Measurements from ENCODE around the gene CFAP99. TPM values are rescaled to one million over a fixed set of nuclear protein-coding genes. Genes with fewer than 3 reads are reported as not detected.
A peak's percentile ranks its signal among the peaks of the same experiment; 100 is the strongest.

CFAP99 gene
- total RNA-seq, 4 donors from 2014 or later: not detected

DNA sequence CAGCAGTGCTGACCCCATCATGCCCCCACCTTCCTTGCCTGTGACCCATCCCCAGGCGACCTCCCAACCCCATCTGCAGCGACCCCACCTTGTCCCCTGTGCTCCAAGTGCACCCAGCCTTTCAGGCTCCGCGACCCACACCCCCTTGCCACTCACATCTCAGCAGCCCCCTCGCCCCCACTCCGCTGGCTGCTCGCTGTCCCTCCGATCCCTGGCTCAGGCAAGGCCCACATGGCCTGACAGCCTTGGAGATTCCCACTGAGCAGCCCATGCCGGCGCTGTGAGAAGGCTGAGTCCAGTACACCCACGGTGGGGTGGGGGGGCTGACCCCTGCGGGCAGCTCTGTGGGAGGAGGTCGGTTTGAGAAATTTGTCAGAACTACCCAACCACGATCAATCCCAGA lies 9.4 kb upstream of the CFAP99 start:
- Histone ChIP-seq H3K36me3 (no peaks in the 10 kb centered on the region), H3K27ac (no peak overlapping the region), H3K27me3 (no peaks in the 10 kb centered on the region), H3K4me1 (peaks cover 18 to 30% of the 10 kb centered on the region in 2 donors), H3K4me3 (no peak overlapping the region), H3K9me3 (no peaks in the 10 kb centered on the region)
- no peak for ATAC-seq
- TF ChIP-seq POLR2A (IDR thresholded peaks at IDR 0.05) (no peak), CTCF (IDR thresholded peaks at IDR 0.05 in 4 of 5, conservative IDR thresholded peaks at IDR 0.05 in 1 of 5) (no peak)
- intact Hi-C loops (cut with DNase I; ENCODE audit: low total_unique reads): no loop called here
- in situ Hi-C loops (cut with MboI; ENCODE audit: low sequenced_read_pairs in 4 of 4): loop anchor here in 2 of 4 donors (25.0 kb wide), 1 partner anchor 172 kb away; the partner anchor contains the start of genes HAUS3 (in 2 of the 2) and POLN (in 2 of the 2)
- no peak for DNase-seq

- ATAC-seq (no peak), DNase-seq (no peak)
- intact Hi-C loops (cut with DNase I; ENCODE audit: low total_unique reads) (loop anchor here (1.0 to 10.0 kb wide), 2 partner anchors 177 to 687 kb away; partner anchors contain the start of genes TACC3 and TMEM129), in situ Hi-C loops (cut with MboI; ENCODE audit: low sequenced_read_pairs in 4 of 4) (loop anchor here in 2 of 4 donors (25.0 kb wide), 1 partner anchor 175 kb away; the partner anchor contains the start of genes HAUS3 (in 2 of the 2) and POLN (in 2 of the 2))
- H3K27me3 ChIP-seq: peaks cover 0 to 7% (median 0%) of the 10 kb centered on the region in 3 donors
- H3K36me3 ChIP-seq: no peaks in the 10 kb centered on the region
- H3K4me3 ChIP-seq: no peak overlapping the region
- peaks cover 23 to 34% of the 10 kb centered on the region in 2 donors for H3K4me1 ChIP-seq
- no peak overlapping the region for H3K27ac ChIP-seq
- no peaks in the 10 kb centered on the region for H3K9me3 ChIP-seq
- TF ChIP-seq POLR2A (IDR thresholded peaks at IDR 0.05): no peak
- TF ChIP-seq CTCF (IDR thresholded peaks at IDR 0.05 in 4 of 5, conservative IDR thresholded peaks at IDR 0.05 in 1 of 5): no peak
Measured at GRCh38 chr4:2411786-2412510, 6.8 kb upstream of the CFAP99 start.

DNA sequence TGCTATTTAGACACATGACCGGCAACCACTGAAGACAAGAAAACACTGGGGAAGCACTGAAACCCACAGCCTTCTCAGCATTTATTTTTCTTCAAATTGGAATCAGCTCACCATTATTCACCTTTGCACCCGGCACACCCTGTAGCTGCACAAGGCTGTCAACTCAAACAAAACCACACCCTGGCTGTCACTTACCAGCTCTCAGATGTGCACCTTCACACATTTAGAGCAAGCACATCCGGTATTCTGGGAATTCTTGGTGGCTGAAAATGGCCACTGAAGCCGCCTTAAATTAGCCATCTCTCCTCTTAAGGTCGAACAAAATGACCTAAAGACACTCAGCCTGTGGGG lies 6.2 kb upstream of the CFAP99 start:
- H3K36me3 ChIP-seq: no peaks in the 10 kb centered on the region
- in situ Hi-C loops (cut with MboI; ENCODE audit: low sequenced_read_pairs in 4 of 4): loop anchor here in 2 of 4 donors (25.0 kb wide), 1 partner anchor 175 kb away; the partner anchor contains the start of genes HAUS3 (in 2 of the 2) and POLN (in 2 of the 2)
- peaks cover 23 to 36% of the 10 kb centered on the region in 2 donors for H3K4me1 ChIP-seq
- DNase-seq (no peak), ATAC-seq (no peak)
- H3K27me3 ChIP-seq: peaks cover 0 to 9% (median 0%) of the 10 kb centered on the region in 3 donors
- TF ChIP-seq POLR2A (IDR thresholded peaks at IDR 0.05) (no peak), CTCF (IDR thresholded peaks at IDR 0.05 in 4 of 5, conservative IDR thresholded peaks at IDR 0.05 in 1 of 5) (no peak)
- intact Hi-C loops (cut with DNase I; ENCODE audit: low total_unique reads): loop anchor here (1.0 to 10.0 kb wide), 2 partner anchors 177 to 688 kb away; partner anchors contain the start of genes TACC3 and TMEM129
- H3K27ac ChIP-seq: peak overlapping the region in 3 of 4 donors; percentile 54 to 73 (median 63)
- peak overlapping the region in 2 of 4 donors; percentile 17 to 34 for H3K4me3 ChIP-seq
- no peaks in the 10 kb centered on the region for H3K9me3 ChIP-seq

GRCh38 chr4:2412885-2413716 lies 5.7 kb upstream of the CFAP99 start:
- peak overlapping the region; percentile 54 to 73 (median 61) for H3K27ac ChIP-seq
- peaks cover 26 to 42% of the 10 kb centered on the region in 2 donors for H3K4me1 ChIP-seq
- intact Hi-C loops (cut with DNase I; ENCODE audit: low total_unique reads): loop anchor here (1.0 to 10.0 kb wide), 3 partner anchors 49 to 688 kb away; partner anchors contain the start of genes TACC3 and TMEM129
- H3K27me3 ChIP-seq: peaks cover 0 to 15% (median 0%) of the 10 kb centered on the region in 3 donors
- TF ChIP-seq CTCF (IDR thresholded peaks at IDR 0.05 in 4 of 5, conservative IDR thresholded peaks at IDR 0.05 in 1 of 5): peak; percentile 9 to 64 (median 49)
- TF ChIP-seq POLR2A (IDR thresholded peaks at IDR 0.05): peak in 1 of 2 donors; percentile 6
- no peaks in the 10 kb centered on the region for H3K36me3 ChIP-seq
- no peaks in the 10 kb centered on the region for H3K9me3 ChIP-seq
- in situ Hi-C loops (cut with MboI; ENCODE audit: low sequenced_read_pairs in 4 of 4): loop anchor here in 2 of 4 donors (25.0 kb wide), 1 partner anchor 176 kb away; the partner anchor contains the start of genes HAUS3 (in 2 of the 2) and POLN (in 2 of the 2)
- DNase-seq: peak; percentile 66 to 82
- peak overlapping the region in 3 of 4 donors; percentile 17 to 42 (median 34) for H3K4me3 ChIP-seq
- ATAC-seq: peak; percentile 70 to 87
